H1 (cell line): Measurements from ENCODE around the gene SVIL. TPM values are rescaled to one million over a fixed set of nuclear protein-coding genes. Genes with fewer than 3 reads are reported as not detected.

Experiments
- CTCF ChIA-PET: fragments of 300-600 bp; sonication (Branson Sonifier 250); formaldehyde crosslinking; loops from one replicate; lab custom pipeline; 2021; ENCODE audit not compliant: partially characterized antibody; lab: Charles Lee
- POLR2A ChIA-PET: fragments of 300-600 bp; sonication (Branson Sonifier 250); formaldehyde crosslinking; loops from one replicate; lab custom pipeline; 2021; ENCODE audit warnings: inconsistent platforms; ENCODE audit not compliant: partially characterized antibody; lab: Charles Lee
- DNase-seq, 2 experiments: peaks; one replicate each; pipeline versions ENCODE4 v3.0.0 to v3.0.0-alpha.2; 2010 to 2022; ENCODE audit warnings: low spot score in 2 of 2, low read depth in 1 of 2, mixed read lengths in 1 of 2
- FAIRE-seq: peaks from 2 replicates; lab custom pipeline; 2011; peaks lifted over from hg19 to GRCh38; lab: Jason Lieb, UNC
- H2AFZ ChIP-seq: 2 replicates; pipeline ENCODE4 v1.8.1; 2012; ENCODE audit warnings: low read length, inconsistent platforms
- H2AK5ac ChIP-seq: 2 replicates; pipeline ENCODE4 v1.6.1; 2013; ENCODE audit warnings: low read depth, low read length
- H2BK120ac ChIP-seq: replicated peaks from 2 replicates; pipeline ENCODE3; 2013; ENCODE audit warnings: low read depth, low read length, inconsistent platforms
- H2BK12ac ChIP-seq: 2 replicates; pipeline ENCODE4 v1.6.1; 2013; ENCODE audit warnings: low read depth, low read length
- H2BK15ac ChIP-seq: 2 replicates; pipeline ENCODE4 v1.6.1; 2013; ENCODE audit warnings: low read length
- H2BK20ac ChIP-seq: 2 replicates; pipeline ENCODE4 v1.6.1; 2013; ENCODE audit warnings: low read length
- H2BK5ac ChIP-seq: 2 replicates; pipeline ENCODE4 v1.6.1; 2013; ENCODE audit warnings: low read depth, low read length
- H3K14ac ChIP-seq: 2 replicates; pipeline ENCODE4 v1.6.1; 2013; ENCODE audit warnings: inconsistent platforms; ENCODE audit not compliant: insufficient read length
- H3K18ac ChIP-seq: 2 replicates; pipeline ENCODE4 v1.6.1; 2013; ENCODE audit warnings: low read length; ENCODE audit errors: extremely low read depth
- H3K23ac ChIP-seq: 2 replicates; pipeline ENCODE4 v1.6.1; 2013; ENCODE audit warnings: inconsistent platforms; ENCODE audit not compliant: insufficient read length
- H3K23me2 ChIP-seq: 2 replicates; pipeline ENCODE4 v1.6.1; 2013; ENCODE audit warnings: low read depth, low read length
- H3K27ac ChIP-seq: 2 replicates; pipeline ENCODE4 v1.6.1; 2011; ENCODE audit warnings: low read depth, low read length, inconsistent platforms
- H3K27me3 ChIP-seq, 4 experiments: replicated peaks in 1 of 4; 1 replicate in 1 of 4; 2 replicates in 3 of 4; pipeline versions ENCODE4 v1.6.1 to v1.8.1; 2011 to 2013; ENCODE audit warnings: low read length in 3 of 4, mild to moderate bottlenecking in 3 of 4, inconsistent platforms in 2 of 4, mixed read lengths in 2 of 4, moderate library complexity in 1 of 4; ENCODE audit not compliant: control insufficient read depth in 3 of 4, insufficient read depth in 3 of 4; ENCODE audit errors: extremely low read depth in 1 of 4
- H3K36me3 ChIP-seq, 4 experiments: 2 replicates each; pipeline versions ENCODE4 v1.6.1 to v1.8.1; 2011 to 2013; ENCODE audit warnings: mild to moderate bottlenecking in 4 of 4, low read length in 3 of 4, moderate library complexity in 2 of 4, control low read depth in 1 of 4, inconsistent platforms in 1 of 4; ENCODE audit not compliant: insufficient read depth in 4 of 4, control insufficient read depth in 2 of 4
- H3K4ac ChIP-seq: replicated peaks from 2 replicates; pipeline ENCODE3; 2013; ENCODE audit warnings: low read length, low read depth, mixed read lengths, inconsistent platforms; ENCODE audit not compliant: insufficient read length
- H3K4me1 ChIP-seq, 4 experiments: replicated peaks in 1 of 4; 1 replicate in 1 of 4; 2 replicates in 3 of 4; pipeline versions ENCODE4 v1.6.1 to v1.8.1; 2011 to 2013; ENCODE audit warnings: low read length in 3 of 4, inconsistent platforms in 2 of 4, mixed read lengths in 1 of 4; ENCODE audit not compliant: insufficient read depth in 4 of 4, control insufficient read depth in 3 of 4
- H3K4me2 ChIP-seq, 2 experiments: 2 replicates each; pipeline versions ENCODE4 v1.6.1 to v1.8.1; 2011 to 2013; ENCODE audit warnings: low read depth in 2 of 2, low read length in 2 of 2, control low read depth in 1 of 2, inconsistent platforms in 1 of 2, mild to moderate bottlenecking in 1 of 2; ENCODE audit not compliant: insufficient read depth in 1 of 2
- H3K4me3 ChIP-seq, 4 experiments: fragments of 200-600, 300-600 bp in 1 of 4; sonication (generic), shearing (Covaris generic), sonication (Bioruptor Twin) in 1 of 4; 2 replicates each; pipeline versions ENCODE4 v1.5.1 to v1.8.1; 2011 to 2016; ENCODE audit warnings: low read length in 4 of 4, low read depth in 3 of 4, control low read depth in 2 of 4, inconsistent platforms in 2 of 4, mild to moderate bottlenecking in 2 of 4, mixed read lengths in 1 of 4, moderate library complexity in 1 of 4; ENCODE audit not compliant: insufficient read depth in 2 of 4; ENCODE audit errors: extremely low read depth in 1 of 4
- H3K56ac ChIP-seq: replicated peaks from 2 replicates; pipeline ENCODE3; 2013; ENCODE audit warnings: low read depth, mild to moderate bottlenecking, mixed read lengths, low read length, inconsistent platforms; ENCODE audit not compliant: insufficient read length
- H3K79me1 ChIP-seq: 2 replicates; pipeline ENCODE4 v1.6.1; 2013; ENCODE audit warnings: low read depth, low read length, control low read depth
- H3K79me2 ChIP-seq, 2 experiments: 2 replicates each; pipeline versions ENCODE4 v1.6.1 to v1.8.1; 2012 to 2013; ENCODE audit warnings: low read length in 2 of 2, mild to moderate bottlenecking in 2 of 2, inconsistent platforms in 1 of 2; ENCODE audit not compliant: insufficient read depth in 2 of 2, control insufficient read depth in 1 of 2
- H3K9ac ChIP-seq, 4 experiments: replicated peaks in 1 of 4; 1 replicate in 1 of 4; 2 replicates in 3 of 4; pipeline versions ENCODE4 v1.6.1 to v1.8.1; 2011 to 2013; ENCODE audit warnings: low read depth in 3 of 4, low read length in 3 of 4, control low read depth in 2 of 4, mild to moderate bottlenecking in 2 of 4, moderate library complexity in 2 of 4, inconsistent platforms in 1 of 4; ENCODE audit errors: extremely low read depth in 1 of 4
- H3K9me3 ChIP-seq, 2 experiments: 2 replicates each; pipeline versions ENCODE4 v1.6.1 to v1.8.1; 2012 to 2013; ENCODE audit warnings: mild to moderate bottlenecking in 2 of 2, moderate library complexity in 2 of 2, control low read depth in 1 of 2, inconsistent platforms in 1 of 2, low read depth in 1 of 2, low read length in 1 of 2, mixed read lengths in 1 of 2; ENCODE audit not compliant: insufficient read depth in 2 of 2
- H4K20me1 ChIP-seq, 2 experiments: replicated peaks in 1 of 2; 2 replicates each; pipeline versions ENCODE3 to v1.8.1; 2011 to 2013; ENCODE audit warnings: inconsistent platforms in 2 of 2, low read length in 2 of 2, mild to moderate bottlenecking in 1 of 2; ENCODE audit not compliant: insufficient read depth in 2 of 2, control insufficient read depth in 1 of 2
- H4K5ac ChIP-seq: 2 replicates; pipeline ENCODE4 v1.6.1; 2013; ENCODE audit warnings: low read length, low read depth, mixed read lengths, inconsistent platforms; ENCODE audit not compliant: insufficient read length
- H4K8ac ChIP-seq: 2 replicates; pipeline ENCODE4 v1.8.0; 2013; ENCODE audit warnings: mild to moderate bottlenecking, moderate library complexity, low read length, inconsistent platforms; ENCODE audit not compliant: insufficient read depth; ENCODE audit errors: extremely low read depth
- H4K91ac ChIP-seq: replicated peaks from 2 replicates; pipeline ENCODE3; 2013; ENCODE audit warnings: low read length, mixed read lengths, inconsistent platforms; ENCODE audit not compliant: insufficient read length
- CBX8 ChIP-seq: fragments of 300-800, 300-1000 bp; sonication (generic); IDR thresholded peaks from 2 replicates; pipeline ENCODE4 v1.7.1; 2016; ENCODE audit warnings: low read depth, low read length, borderline replicate concordance
- SIN3A ChIP-seq, 2 experiments: IDR thresholded peaks in 1 of 2; conservative IDR thresholded peaks in 1 of 2; 2 replicates each; pipeline ENCODE4 v1.6.1; 2011 to 2012; ENCODE audit warnings: low read length in 2 of 2, improper control_type of control experiment in 1 of 2, low read depth in 1 of 2, mild to moderate bottlenecking in 1 of 2
- ZNF274 ChIP-seq: IDR thresholded peaks from 2 replicates; pipeline ENCODE4 v1.7.0; 2012; ENCODE audit warnings: low read length, borderline replicate concordance; ENCODE audit errors: extremely low read depth
- WGBS, 2 experiments: shearing (Covaris generic) in 1 of 2; methylation state at CpG; one replicate each; pipeline versions ENCODE4 v1.1.6 to v1.1.7; 2013 to 2015; ENCODE audit warnings: low lambda C conversion rate in 2 of 2, mixed read lengths in 2 of 2, inconsistent platforms in 1 of 2, low coverage in 1 of 2, missing lambda C conversion rate in 1 of 2; ENCODE audit not compliant: insufficient replicate concordance in 2 of 2, insufficient coverage in 1 of 2, insufficient read length in 1 of 2; ENCODE audit errors: extremely low coverage in 1 of 2, missing lambda C conversion rate in 1 of 2; 5-methylcytosine and 5-hydroxymethylcytosine counted together
- polyA plus RNA-seq, 7 experiments: library from polyadenylated mRNA; depleted of rRNA in 3 of 7; stranded (reverse) in 5 of 7; unstranded in 2 of 7; fragments of >200 nt in 5 of 7; fragments of 200-250 nt in 2 of 7; gene quantifications; 1 replicate in 5 of 7; 2 replicates in 1 of 7; 4 replicates in 1 of 7; pipeline versions ENCODE4 v1.2.1 to v1.2.3, GENCODE V29; 2011 to 2013; ENCODE audit warnings: missing spikeins in 2 of 7, mixed read lengths in 2 of 7
- total RNA-seq: library from RNA; stranded (reverse); fragmentation: NEBNext Ultra II Directional; extraction: Animal tissue kit (Norgen Biotek cat#: 25700); gene quantifications from 2 replicates; pipeline ENCODE4 v1.2.1, GENCODE V29; 2021

Gene SVIL
- total and polyA plus RNA-seq, 2 of the 8 experiments (the other 6 are each of a cell fraction or from before 2014, with no cell fraction given): 4.7 to 15.4 TPM

DNA sequence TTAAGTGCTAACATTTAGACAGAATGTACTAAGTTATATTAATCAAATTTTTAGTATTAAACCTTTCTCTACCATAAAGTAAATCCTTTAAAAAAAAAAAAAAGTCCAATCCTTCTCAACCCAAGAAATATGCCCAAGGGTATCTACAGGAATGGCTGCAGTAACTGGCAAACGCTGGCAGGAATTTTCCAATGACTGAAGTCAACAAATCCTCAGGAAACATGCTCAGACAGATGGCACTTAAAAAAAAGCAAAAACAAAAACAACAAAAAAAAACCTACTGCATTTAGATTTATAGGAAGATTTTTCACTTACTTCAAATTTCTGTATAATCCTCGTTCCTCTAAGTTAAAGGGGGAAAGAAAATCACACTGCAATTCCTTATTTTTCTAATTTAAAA lies 666 bp downstream of the SVIL start:
- Histone ChIP-seq H2BK15ac (no peak overlapping the region), H4K8ac (no peak overlapping the region), H3K36me3 (no peaks in the 10 kb centered on the region), H3K14ac (no peak overlapping the region), H3K9me3 (no peaks in the 10 kb centered on the region), H3K27ac (no peak overlapping the region), H3K79me2 (peaks cover 0 to 4% of the 10 kb centered on the region in 2 experiments; a peak in 1 of 4 replicates), H3K4me3 (peak overlapping the region in 1 of 4 experiments; percentile 46; a peak in 1 of 8 replicates), H3K4ac (no peak overlapping the region), H2BK12ac (no peak overlapping the region), H2BK120ac (no peak overlapping the region), H4K5ac (no peak overlapping the region), H3K9ac (no peak overlapping the region), H2AFZ (no peak overlapping the region), H4K91ac (no peak overlapping the region), H3K4me2 (peak overlapping the region in 1 of 2 experiments; percentile 1; a peak in 1 of 4 replicates), H4K20me1 (no peaks in the 10 kb centered on the region), H2BK5ac (no peak overlapping the region; the same call in 1 of the 2 replicates), H3K23me2 (no peaks in the 10 kb centered on the region), H3K4me1 (peaks cover 9 to 13% (median 12%) of the 10 kb centered on the region in 4 experiments; a peak in 5 of 7 replicates), H3K27me3 (no peaks in the 10 kb centered on the region), H3K18ac (no peak overlapping the region; the same call in none of the 2 replicates), H2BK20ac (no peak overlapping the region), H3K79me1 (0 out of 2 replicates have a peak, but pooled peaks cover 2% of the 10 kb centered on the region), H3K23ac (no peak overlapping the region), H2AK5ac (no peak overlapping the region), H3K56ac (no peak overlapping the region)
- 58% methylated on average over 2 of the region's 2 CpGs; no CpG with 5 or more reads in 1 of the 2 experiments for WGBS, 2 experiments
- TF ChIP-seq SIN3A (conservative IDR thresholded peaks at IDR 0.05 in 1 of 2, IDR thresholded peaks at IDR 0.05 in 1 of 2; ENCODE audit: low read depth in 1 of 2, low read length in 2 of 2) (no peak), ZNF274 (no peak), CBX8 (no peak)
- ChIA-PET CTCF (interaction anchor here (0.6 to 0.8 kb wide), 2 partner anchors 9 to 19 kb away, joined by 3 to 4 read pairs; no protein-coding TSS in a partner anchor), POLR2A (no interaction called here)
- FAIRE-seq: no peak
- DNase-seq: no peak
